HL-60 (cell line): Measurements from ENCODE around the gene TRIM49.
"Not testable (repeated sequence)": the region's sequence is repeated elsewhere in the genome, so short reads cannot be mapped to it uniquely, and the experiment has no call there.

Experiments used
- DNase-seq, 2 experiments: peaks; one replicate each; pipeline ENCODE4 v3.0.0-alpha.2; 2010 to 2020; ENCODE audit warnings: low read depth in 1 of 2, low spot score in 1 of 2
- H3K27ac ChIP-seq: fragments of 250-450 bp; sonication (Bioruptor Pico); replicated peaks from 2 replicates; pipeline ENCODE4 v1.5.1; 2020; ENCODE audit warnings: mild to moderate bottlenecking, moderate library complexity
- H3K27me3 ChIP-seq: fragments of 250-450 bp; sonication (Bioruptor Pico); 2 replicates; pipeline ENCODE4 v1.5.1; 2021; ENCODE audit warnings: mild to moderate bottlenecking, moderate library complexity; ENCODE audit not compliant: insufficient read depth, poor library complexity, severe bottlenecking
- H3K4me3 ChIP-seq: replicated peaks from 2 replicates; pipeline ENCODE4 v1.5.1; 2011; ENCODE audit warnings: mild to moderate bottlenecking, control low read depth, low read length; ENCODE audit not compliant: insufficient read depth
- long read RNA-seq: library from polyadenylated mRNA; unstranded; transcript quantifications from one replicate; pipeline ENCODE4 v2.0.0, GENCODE V29; 2020
- TF ChIP-seq, protein P1 (sequence below): IDR thresholded peaks from 2 replicates; pipeline ENCODE4 v1.6.1; 2012; ENCODE audit warnings: low read depth; ENCODE audit not compliant: insufficient replicate concordance

The TRIM49 gene, protein sequence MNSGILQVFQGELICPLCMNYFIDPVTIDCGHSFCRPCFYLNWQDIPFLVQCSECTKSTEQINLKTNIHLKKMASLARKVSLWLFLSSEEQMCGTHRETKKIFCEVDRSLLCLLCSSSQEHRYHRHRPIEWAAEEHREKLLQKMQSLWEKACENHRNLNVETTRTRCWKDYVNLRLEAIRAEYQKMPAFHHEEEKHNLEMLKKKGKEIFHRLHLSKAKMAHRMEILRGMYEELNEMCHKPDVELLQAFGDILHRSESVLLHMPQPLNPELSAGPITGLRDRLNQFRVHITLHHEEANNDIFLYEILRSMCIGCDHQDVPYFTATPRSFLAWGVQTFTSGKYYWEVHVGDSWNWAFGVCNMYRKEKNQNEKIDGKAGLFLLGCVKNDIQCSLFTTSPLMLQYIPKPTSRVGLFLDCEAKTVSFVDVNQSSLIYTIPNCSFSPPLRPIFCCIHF
- long read RNA-seq = 0 reads

DNA sequence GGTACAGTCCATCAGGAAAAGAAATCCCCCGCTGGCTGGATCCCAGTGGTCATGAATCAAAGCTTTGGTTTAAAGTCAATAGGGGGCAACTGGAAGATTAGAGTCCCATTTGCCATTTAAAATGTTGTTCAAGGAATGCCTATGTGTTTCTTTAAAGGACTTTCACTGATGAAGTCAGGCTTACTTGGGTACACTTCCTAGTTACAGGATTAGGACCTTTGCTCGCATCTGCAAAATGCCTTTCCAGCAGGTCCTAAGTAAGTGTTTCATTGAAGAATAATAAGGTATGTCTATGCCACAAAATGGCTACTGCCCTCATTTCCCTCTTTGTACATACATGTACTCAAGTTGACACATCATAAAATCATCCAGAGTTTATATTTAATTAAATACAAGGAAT is at the start of gene TRIM49:
Gene TRIM49, minus strand, starts transcription at position 101 of the 400 bp plus-strand sequence. CDS start 4,106 bp downstream, outside the sequence.
- not testable (repeated sequence) for DNase-seq, H3K27me3 ChIP-seq, H3K27ac ChIP-seq, H3K4me3 ChIP-seq

DNA sequence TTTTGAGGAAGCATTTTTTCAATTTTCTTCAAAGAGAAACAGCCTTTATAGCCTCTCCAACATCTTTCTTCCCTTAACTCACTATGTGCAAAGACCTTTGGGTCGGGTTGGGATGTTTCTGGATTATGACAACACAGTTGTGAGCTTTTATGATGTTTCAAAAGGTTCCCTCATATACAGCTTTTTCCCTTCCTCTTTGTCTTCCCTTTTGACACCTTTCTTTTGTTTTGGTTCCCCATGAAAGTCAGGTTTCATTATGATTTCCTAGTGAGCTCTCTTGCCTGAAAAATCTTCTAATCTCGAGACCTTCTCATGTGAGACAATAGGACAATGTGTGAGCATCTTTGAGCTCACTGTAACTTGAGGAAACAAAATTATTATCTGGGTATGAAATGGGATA is 18.3 kb upstream of the TRIM49 start:
- not testable (repeated sequence) for H3K4me3 ChIP-seq, H3K27ac ChIP-seq, H3K27me3 ChIP-seq, DNase-seq

DNA sequence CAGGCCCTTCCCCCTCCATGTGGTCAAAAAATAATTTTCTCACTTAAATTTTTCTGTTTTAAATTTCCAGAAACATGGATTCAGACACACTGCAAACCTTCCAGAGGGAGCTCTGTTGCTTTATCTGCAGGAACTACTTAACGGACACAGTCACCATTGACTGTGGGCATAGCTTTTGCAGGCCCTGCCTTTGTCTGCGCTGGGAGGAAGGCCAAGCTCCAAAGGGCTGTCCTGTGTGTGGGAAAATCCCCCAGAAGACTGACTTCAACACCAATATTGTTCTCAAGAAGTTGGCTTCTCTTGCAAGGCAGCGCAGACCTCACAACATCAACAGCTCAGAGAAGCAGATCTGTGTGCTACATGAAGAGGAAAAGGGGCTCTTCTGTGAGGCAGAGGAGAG is 11.6 kb upstream of the TRIM49 start:
- DNase-seq, H3K27ac ChIP-seq, H3K4me3 ChIP-seq, H3K27me3 ChIP-seq: not testable (repeated sequence)

DNA sequence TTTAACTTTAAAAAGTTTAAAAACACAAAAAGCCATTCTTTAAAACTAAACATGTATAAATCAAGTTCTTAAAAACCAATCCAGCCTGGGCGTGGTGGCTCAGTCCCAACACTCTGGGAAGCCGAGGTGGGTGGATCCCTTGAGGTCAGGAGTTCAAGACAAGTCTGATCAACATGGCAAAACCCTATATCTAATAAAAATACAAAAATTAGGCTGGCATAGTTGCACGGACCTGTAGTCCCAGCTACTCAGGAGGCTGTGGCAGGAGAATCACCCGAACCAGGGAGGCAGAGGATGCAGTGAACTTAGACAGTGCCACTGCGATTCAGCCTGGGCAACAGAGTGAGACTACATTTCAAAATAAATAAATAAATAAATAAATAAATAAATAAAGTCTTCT is 5.2 kb upstream of the TRIM49 start:
- H3K4me3 ChIP-seq = not testable (repeated sequence)

DNA sequence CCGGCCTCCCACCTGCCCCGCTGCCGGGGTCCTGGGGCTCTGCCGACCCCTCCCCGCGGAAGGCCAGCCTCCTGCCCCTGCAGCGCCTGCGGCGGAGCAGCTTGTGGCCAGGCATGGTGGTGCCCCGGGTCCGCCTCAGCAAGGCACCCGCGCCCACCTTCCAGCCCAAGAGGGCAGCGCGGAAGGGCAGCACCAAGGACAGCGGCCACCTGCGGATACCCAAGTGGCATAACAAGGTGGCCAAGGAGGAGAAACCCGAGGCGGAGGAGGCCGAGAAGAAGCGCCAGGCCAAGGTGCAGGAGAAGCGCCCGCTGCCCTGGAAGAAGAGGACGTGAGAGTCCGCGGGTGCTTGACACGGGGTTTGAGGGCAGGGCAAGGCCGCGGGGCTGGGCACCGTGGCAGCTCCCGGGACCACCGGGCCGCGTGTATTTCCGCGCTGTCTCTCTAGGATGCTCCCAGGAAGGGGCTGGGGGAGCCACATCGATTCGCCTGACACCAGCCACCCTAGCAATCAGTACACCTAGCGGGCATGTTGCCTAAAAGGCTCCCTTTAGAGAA is 20.8 kb downstream of the TRIM49 start:
- not testable (repeated sequence) for H3K27ac ChIP-seq, DNase-seq, H3K4me3 ChIP-seq, H3K27me3 ChIP-seq
- TF ChIP-seq, protein P1, sequence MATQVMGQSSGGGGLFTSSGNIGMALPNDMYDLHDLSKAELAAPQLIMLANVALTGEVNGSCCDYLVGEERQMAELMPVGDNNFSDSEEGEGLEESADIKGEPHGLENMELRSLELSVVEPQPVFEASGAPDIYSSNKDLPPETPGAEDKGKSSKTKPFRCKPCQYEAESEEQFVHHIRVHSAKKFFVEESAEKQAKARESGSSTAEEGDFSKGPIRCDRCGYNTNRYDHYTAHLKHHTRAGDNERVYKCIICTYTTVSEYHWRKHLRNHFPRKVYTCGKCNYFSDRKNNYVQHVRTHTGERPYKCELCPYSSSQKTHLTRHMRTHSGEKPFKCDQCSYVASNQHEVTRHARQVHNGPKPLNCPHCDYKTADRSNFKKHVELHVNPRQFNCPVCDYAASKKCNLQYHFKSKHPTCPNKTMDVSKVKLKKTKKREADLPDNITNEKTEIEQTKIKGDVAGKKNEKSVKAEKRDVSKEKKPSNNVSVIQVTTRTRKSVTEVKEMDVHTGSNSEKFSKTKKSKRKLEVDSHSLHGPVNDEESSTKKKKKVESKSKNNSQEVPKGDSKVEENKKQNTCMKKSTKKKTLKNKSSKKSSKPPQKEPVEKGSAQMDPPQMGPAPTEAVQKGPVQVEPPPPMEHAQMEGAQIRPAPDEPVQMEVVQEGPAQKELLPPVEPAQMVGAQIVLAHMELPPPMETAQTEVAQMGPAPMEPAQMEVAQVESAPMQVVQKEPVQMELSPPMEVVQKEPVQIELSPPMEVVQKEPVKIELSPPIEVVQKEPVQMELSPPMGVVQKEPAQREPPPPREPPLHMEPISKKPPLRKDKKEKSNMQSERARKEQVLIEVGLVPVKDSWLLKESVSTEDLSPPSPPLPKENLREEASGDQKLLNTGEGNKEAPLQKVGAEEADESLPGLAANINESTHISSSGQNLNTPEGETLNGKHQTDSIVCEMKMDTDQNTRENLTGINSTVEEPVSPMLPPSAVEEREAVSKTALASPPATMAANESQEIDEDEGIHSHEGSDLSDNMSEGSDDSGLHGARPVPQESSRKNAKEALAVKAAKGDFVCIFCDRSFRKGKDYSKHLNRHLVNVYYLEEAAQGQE = peak; percentile 78

More for the DNA sequence above, 5.2 kb upstream of the TRIM49 start:
- not testable (repeated sequence) for H3K27ac ChIP-seq, DNase-seq, H3K27me3 ChIP-seq

DNA sequence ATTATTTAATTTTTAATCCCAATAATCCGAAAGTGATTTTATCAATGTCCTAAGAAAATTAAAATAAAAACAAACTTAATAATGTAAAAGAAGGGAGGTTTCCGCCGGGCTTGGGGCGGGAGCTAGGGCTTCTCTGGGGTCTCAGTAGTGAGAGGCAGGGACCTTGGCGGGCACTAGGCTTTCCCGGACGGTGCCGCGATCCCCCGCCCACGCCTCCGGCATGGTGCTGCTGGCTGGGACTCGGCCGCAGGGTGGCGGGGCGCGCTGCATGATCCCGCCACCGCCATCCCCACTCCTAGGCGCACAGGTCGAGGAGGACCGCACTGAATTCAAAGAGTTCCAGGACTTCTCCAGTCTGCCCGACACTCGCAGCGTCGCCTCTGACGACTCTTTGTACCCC is 22.6 kb downstream of the TRIM49 start:
- H3K4me3 ChIP-seq = not testable (repeated sequence)

DNA sequence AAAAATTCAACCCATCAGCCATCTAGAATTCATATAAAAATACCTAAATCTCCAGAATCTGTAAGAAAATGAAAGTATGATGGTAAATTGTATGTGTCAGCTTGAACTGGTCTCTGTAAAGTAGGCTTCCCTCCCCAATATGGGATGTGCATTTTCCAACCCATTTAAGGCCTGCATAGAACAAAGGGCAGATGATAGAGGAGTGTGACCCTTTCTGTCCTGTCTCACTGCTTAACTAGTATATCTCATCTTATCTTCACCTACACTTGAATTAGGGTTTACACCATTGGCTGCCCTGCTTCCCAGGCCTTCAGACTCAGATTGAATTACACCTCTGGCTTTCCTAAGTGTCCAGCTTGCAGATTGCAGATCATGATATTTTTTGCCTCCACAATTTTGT is 57.6 kb downstream of the TRIM49 start:
- DNase-seq, H3K27ac ChIP-seq: not testable (repeated sequence)

More for the DNA sequence above, 22.6 kb downstream of the TRIM49 start:
- not testable (repeated sequence) for H3K27ac ChIP-seq, H3K27me3 ChIP-seq, DNase-seq

More for the DNA sequence above, 57.6 kb downstream of the TRIM49 start:
- not testable (repeated sequence) for H3K27me3 ChIP-seq, H3K4me3 ChIP-seq
